Measurements from ENCODE around the gene KRTAP9-7.

KRTAP9-7 gene

DNA sequence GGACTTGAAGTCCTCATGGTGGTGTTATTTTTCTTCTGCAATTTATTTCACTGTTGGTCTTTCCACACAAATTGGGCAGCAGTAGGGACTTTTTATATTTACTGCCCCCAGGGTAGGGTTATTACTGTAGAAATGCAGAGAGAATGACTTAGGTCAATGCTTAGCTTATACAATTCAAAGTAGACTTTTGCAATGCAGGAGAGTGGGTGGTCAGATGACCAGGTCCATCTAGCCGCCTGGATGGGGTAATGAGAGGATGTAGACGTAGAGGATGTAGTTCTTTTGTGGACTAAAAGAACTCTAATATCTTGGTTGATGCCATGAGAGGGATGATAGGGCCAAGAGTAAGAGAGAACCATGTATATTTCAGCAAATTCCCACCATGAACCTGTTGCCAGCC lies 42.7 kb downstream of the KRTAP9-7 start:
- DNase-seq (ENCODE audit: insufficient read length, low spot score), result no peak
- no peak for FAIRE-seq

GRCh38 chr17:41322094-41322902 lies 46.8 kb downstream of the KRTAP9-7 start:
- DNase-seq (ENCODE audit: insufficient read length, low spot score) (no peak), FAIRE-seq (peak; percentile 77)

- no peak for FAIRE-seq
- no peak for DNase-seq (ENCODE audit: insufficient read length, low spot score)
Observed at GRCh38 chr17:41322903-41323895, 47.7 kb downstream of the KRTAP9-7 start.

DNA sequence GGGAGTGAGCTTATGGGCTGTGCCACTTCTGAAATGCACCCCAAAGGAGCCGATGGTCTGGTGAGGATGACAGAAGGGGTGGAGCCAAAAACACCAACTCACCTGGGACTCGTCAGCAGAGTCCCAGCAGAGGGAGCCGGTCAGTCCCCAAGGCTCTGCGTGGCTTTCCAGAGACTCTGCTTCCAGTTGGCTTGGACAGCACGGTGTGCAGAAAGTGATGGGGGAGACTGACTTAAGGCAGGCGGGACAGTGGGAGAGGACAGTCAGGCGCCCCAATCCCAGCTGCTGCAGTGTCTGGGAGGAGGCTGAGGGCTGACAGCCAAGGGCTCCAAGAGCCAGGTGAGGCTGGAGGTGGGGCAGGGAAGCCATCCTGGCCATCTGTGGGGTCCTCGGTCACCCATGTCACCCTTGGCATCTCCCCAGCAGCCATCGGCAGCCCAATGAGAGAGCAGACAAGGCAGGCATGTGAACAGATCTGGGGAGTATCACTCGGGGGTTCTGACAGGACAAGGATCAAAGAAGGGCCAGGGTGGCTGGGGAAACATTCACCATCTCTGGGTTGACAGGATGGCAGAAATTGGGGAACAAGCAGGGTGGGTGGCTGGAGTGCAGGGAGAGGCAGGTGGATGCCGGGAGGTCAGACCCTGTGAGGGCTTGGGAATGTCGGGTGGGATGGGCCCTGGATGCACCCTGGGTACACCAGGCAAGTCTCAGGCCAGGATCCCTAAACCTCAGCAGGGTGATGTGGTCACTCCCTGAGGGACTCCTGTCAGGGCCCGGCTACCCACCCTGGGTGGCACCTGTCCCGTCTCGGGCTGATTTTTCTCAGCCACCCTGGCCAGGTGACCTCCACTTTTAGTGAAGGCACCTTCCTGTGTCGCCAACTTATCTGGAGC lies 48.9 kb downstream of the KRTAP9-7 start:
- FAIRE-seq (no peak), DNase-seq (ENCODE audit: insufficient read length, low spot score) (no peak)

GRCh38 chr17:41325126-41325525 lies 49.6 kb downstream of the KRTAP9-7 start:
- DNase-seq (ENCODE audit: insufficient read length, low spot score) (no peak), FAIRE-seq (no peak)

DNA sequence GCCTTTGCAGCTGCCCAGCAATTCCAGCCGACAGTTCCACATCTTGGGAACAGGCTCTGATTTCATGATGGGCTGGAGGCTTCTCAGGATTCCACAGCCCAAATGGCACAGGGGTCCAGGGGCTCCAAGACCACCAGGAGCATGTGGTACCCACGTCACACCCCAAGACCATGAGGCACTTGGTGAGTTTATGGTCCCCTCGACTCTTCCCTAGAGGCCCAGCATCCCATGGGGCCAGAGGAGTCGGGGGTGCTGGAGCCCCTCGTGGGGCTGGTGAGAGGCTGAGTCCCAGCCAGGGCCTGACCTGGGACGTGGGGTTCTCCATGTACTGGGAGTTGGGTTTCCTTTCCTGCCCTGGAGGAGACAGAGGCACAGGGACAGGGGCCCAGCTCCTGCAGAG lies 50.1 kb downstream of the KRTAP9-7 start:
- FAIRE-seq, result no peak

More for the DNA sequence above, 50.1 kb downstream of the KRTAP9-7 start:
- DNase-seq (ENCODE audit: insufficient read length, low spot score), result no peak

Measured in GM19239 (cell line).